Measurements from ENCODE around the gene EFCAB9.
A peak's percentile ranks its signal among the peaks of the same experiment; 100 is the strongest.

The EFCAB9 gene

GRCh38 chr5:172178991-172179989 lies 14.7 kb upstream of the EFCAB9 start:
- Histone ChIP-seq H4K8ac (ENCODE audit: low read depth, low read length) (no peak overlapping the region), H3K56ac (ENCODE audit: low read length) (peak overlapping the region; percentile 73), H3K27me3 (ENCODE audit: insufficient read depth, low read length, poor library complexity) (no peaks in the 10 kb centered on the region), H4K5ac (ENCODE audit: low read length) (no peak overlapping the region), H3K79me1 (ENCODE audit: low read length) (peaks cover 11% of the 10 kb centered on the region), H3K23ac (ENCODE audit: low read length) (no peak overlapping the region), H3K4me2 (ENCODE audit: low read length) (no peak overlapping the region), H3K9ac (ENCODE audit: low read length) (peak overlapping the region; percentile 49), H3K4ac (ENCODE audit: low read depth, low read length) (no peak overlapping the region), H3K18ac (ENCODE audit: low read length) (peak overlapping the region; percentile 16), H3K4me1 (ENCODE audit: control insufficient read depth, low read depth, low read length) (peaks cover 15% of the 10 kb centered on the region), H2BK120ac (ENCODE audit: low read depth, low read length) (no peak overlapping the region), H3K27ac (ENCODE audit: low read depth, low read length) (peak overlapping the region; percentile 80), H3K4me3 (ENCODE audit: low read length) (no peak overlapping the region), H3K36me3 (ENCODE audit: control insufficient read depth, insufficient read depth, low read length) (no peaks in the 10 kb centered on the region), H2BK15ac (replicated peaks; ENCODE audit: low read depth) (no peak overlapping the region), H2AK5ac (ENCODE audit: low read length) (peak overlapping the region; percentile 74), H3K79me2 (ENCODE audit: control insufficient read depth, insufficient read depth, low read length) (no peaks in the 10 kb centered on the region), H2BK5ac (ENCODE audit: low read length) (peak overlapping the region; percentile 27)
- WGBS (ENCODE audit: extremely low coverage, insufficient coverage, low lambda C conversion rate), result no CpG with 5 or more reads among the region's 18 CpGs
- peak; percentile 80 for DNase-seq

GRCh38 chr5:172180936-172181335 lies 13.0 kb upstream of the EFCAB9 start:
- Histone ChIP-seq H3K4me2 (ENCODE audit: low read length) (no peak overlapping the region), H3K18ac (ENCODE audit: low read length) (no peak overlapping the region), H3K27ac (ENCODE audit: low read depth, low read length) (no peak overlapping the region), H3K4me3 (ENCODE audit: low read length) (no peak overlapping the region), H3K23ac (ENCODE audit: low read length) (peak overlapping the region; percentile 66), H2BK5ac (ENCODE audit: low read length) (no peak overlapping the region), H4K8ac (ENCODE audit: low read depth, low read length) (no peak overlapping the region), H2AK5ac (ENCODE audit: low read length) (peak overlapping the region; percentile 74), H3K79me2 (ENCODE audit: control insufficient read depth, insufficient read depth, low read length) (peaks cover 4% of the 10 kb centered on the region), H4K5ac (ENCODE audit: low read length) (no peak overlapping the region), H3K4me1 (ENCODE audit: control insufficient read depth, low read depth, low read length) (peaks cover 13% of the 10 kb centered on the region), H3K4ac (ENCODE audit: low read depth, low read length) (no peak overlapping the region), H3K27me3 (ENCODE audit: insufficient read depth, low read length, poor library complexity) (no peaks in the 10 kb centered on the region), H2BK120ac (ENCODE audit: low read depth, low read length) (no peak overlapping the region), H2BK15ac (replicated peaks; ENCODE audit: low read depth) (no peak overlapping the region), H3K56ac (ENCODE audit: low read length) (no peak overlapping the region), H3K79me1 (ENCODE audit: low read length) (peaks cover 11% of the 10 kb centered on the region), H3K9ac (ENCODE audit: low read length) (no peak overlapping the region), H3K36me3 (ENCODE audit: control insufficient read depth, insufficient read depth, low read length) (no peaks in the 10 kb centered on the region)
- WGBS (ENCODE audit: extremely low coverage, insufficient coverage, low lambda C conversion rate), result no CpG with 5 or more reads among the region's 9 CpGs
- DNase-seq, result no peak

DNA sequence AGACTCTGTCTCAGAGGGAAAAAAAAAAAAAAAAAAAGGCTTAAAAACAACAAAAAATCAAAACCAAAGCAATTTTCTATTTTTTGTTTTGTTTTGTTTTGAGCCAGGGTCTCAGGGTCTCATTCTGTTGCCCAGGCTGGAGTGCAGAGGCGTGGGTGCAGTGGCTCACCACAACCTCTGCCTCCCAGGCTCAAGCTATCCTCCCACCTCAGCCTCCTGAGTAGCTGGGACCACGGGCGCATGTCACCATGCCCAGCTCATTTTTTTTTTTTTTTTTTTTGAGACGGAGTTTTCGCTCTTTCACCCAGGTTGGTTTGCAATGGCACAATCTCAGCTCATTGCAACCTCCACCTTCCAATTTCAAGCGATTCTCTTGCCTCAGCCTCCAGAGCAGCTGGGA lies 11.7 kb upstream of the EFCAB9 start:
- Histone ChIP-seq H3K27ac (ENCODE audit: low read depth, low read length) (no peak overlapping the region), H3K23ac (ENCODE audit: low read length) (no peak overlapping the region), H4K8ac (ENCODE audit: low read depth, low read length) (no peak overlapping the region), H3K36me3 (ENCODE audit: control insufficient read depth, insufficient read depth, low read length) (no peaks in the 10 kb centered on the region), H3K9ac (ENCODE audit: low read length) (no peak overlapping the region), H3K79me2 (ENCODE audit: control insufficient read depth, insufficient read depth, low read length) (peaks cover 4% of the 10 kb centered on the region), H3K56ac (ENCODE audit: low read length) (no peak overlapping the region), H2BK15ac (replicated peaks; ENCODE audit: low read depth) (no peak overlapping the region), H4K5ac (ENCODE audit: low read length) (no peak overlapping the region), H3K4me3 (ENCODE audit: low read length) (no peak overlapping the region), H3K79me1 (ENCODE audit: low read length) (peaks cover 13% of the 10 kb centered on the region), H2BK5ac (ENCODE audit: low read length) (no peak overlapping the region), H2AK5ac (ENCODE audit: low read length) (no peak overlapping the region), H3K4me1 (ENCODE audit: control insufficient read depth, low read depth, low read length) (peaks cover 15% of the 10 kb centered on the region), H2BK120ac (ENCODE audit: low read depth, low read length) (no peak overlapping the region), H3K27me3 (ENCODE audit: insufficient read depth, low read length, poor library complexity) (no peaks in the 10 kb centered on the region), H3K18ac (ENCODE audit: low read length) (no peak overlapping the region), H3K4ac (ENCODE audit: low read depth, low read length) (no peak overlapping the region), H3K4me2 (ENCODE audit: low read length) (no peak overlapping the region)
- no peak for DNase-seq
- no CpG with 5 or more reads among the region's 6 CpGs for WGBS (ENCODE audit: extremely low coverage, insufficient coverage, low lambda C conversion rate)

DNA sequence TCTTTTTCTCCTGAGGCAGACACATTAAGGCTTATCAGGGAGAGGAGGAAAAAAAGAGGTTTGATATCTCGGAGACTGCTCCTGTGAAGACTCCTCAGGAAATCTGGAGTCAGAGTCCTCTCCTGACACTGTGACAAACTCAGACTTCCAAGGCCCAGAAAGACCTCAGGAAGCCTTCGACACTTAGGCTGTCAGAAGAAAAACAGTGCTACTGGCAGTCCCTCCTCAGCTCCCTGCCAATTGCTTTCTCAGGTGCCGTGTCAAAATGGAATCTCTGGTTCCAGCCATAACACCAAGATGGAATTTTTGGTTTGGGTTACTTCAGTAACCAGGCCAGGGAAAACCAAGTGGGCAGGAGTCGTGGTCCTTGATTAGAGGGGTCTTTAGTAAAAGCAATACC lies 10.1 kb upstream of the EFCAB9 start:
- Histone ChIP-seq H3K79me2 (ENCODE audit: control insufficient read depth, insufficient read depth, low read length) (peaks cover 4% of the 10 kb centered on the region), H3K4me2 (ENCODE audit: low read length) (no peak overlapping the region), H2BK15ac (replicated peaks; ENCODE audit: low read depth) (no peak overlapping the region), H3K56ac (ENCODE audit: low read length) (no peak overlapping the region), H3K4ac (ENCODE audit: low read depth, low read length) (no peak overlapping the region), H3K18ac (ENCODE audit: low read length) (no peak overlapping the region), H2AK5ac (ENCODE audit: low read length) (no peak overlapping the region), H3K9ac (ENCODE audit: low read length) (no peak overlapping the region), H4K8ac (ENCODE audit: low read depth, low read length) (no peak overlapping the region), H3K23ac (ENCODE audit: low read length) (no peak overlapping the region), H3K27me3 (ENCODE audit: insufficient read depth, low read length, poor library complexity) (no peaks in the 10 kb centered on the region), H3K27ac (ENCODE audit: low read depth, low read length) (no peak overlapping the region), H4K5ac (ENCODE audit: low read length) (no peak overlapping the region), H3K4me3 (ENCODE audit: low read length) (no peak overlapping the region), H3K4me1 (ENCODE audit: control insufficient read depth, low read depth, low read length) (peaks cover 9% of the 10 kb centered on the region), H3K79me1 (ENCODE audit: low read length) (peaks cover 10% of the 10 kb centered on the region), H2BK5ac (ENCODE audit: low read length) (no peak overlapping the region), H3K36me3 (ENCODE audit: control insufficient read depth, insufficient read depth, low read length) (no peaks in the 10 kb centered on the region), H2BK120ac (ENCODE audit: low read depth, low read length) (no peak overlapping the region)
- WGBS (ENCODE audit: extremely low coverage, insufficient coverage, low lambda C conversion rate), result no CpG with 5 or more reads among the region's 4 CpGs
- DNase-seq, result peak; percentile 35

- Histone ChIP-seq H2BK15ac (replicated peaks; ENCODE audit: low read depth) (no peak overlapping the region), H2AK5ac (ENCODE audit: low read length) (no peak overlapping the region), H3K18ac (ENCODE audit: low read length) (no peak overlapping the region), H3K56ac (ENCODE audit: low read length) (no peak overlapping the region), H3K4me2 (ENCODE audit: low read length) (no peak overlapping the region), H2BK120ac (ENCODE audit: low read depth, low read length) (no peak overlapping the region), H3K4ac (ENCODE audit: low read depth, low read length) (no peak overlapping the region), H3K79me2 (ENCODE audit: control insufficient read depth, insufficient read depth, low read length) (peaks cover 4% of the 10 kb centered on the region), H3K4me3 (ENCODE audit: low read length) (no peak overlapping the region), H3K4me1 (ENCODE audit: control insufficient read depth, low read depth, low read length) (peaks cover 2% of the 10 kb centered on the region), H3K23ac (ENCODE audit: low read length) (no peak overlapping the region), H2BK5ac (ENCODE audit: low read length) (no peak overlapping the region), H3K27ac (ENCODE audit: low read depth, low read length) (no peak overlapping the region), H3K79me1 (ENCODE audit: low read length) (peaks cover 10% of the 10 kb centered on the region), H3K27me3 (ENCODE audit: insufficient read depth, low read length, poor library complexity) (no peaks in the 10 kb centered on the region), H3K9ac (ENCODE audit: low read length) (no peak overlapping the region), H3K36me3 (ENCODE audit: control insufficient read depth, insufficient read depth, low read length) (no peaks in the 10 kb centered on the region), H4K5ac (ENCODE audit: low read length) (no peak overlapping the region), H4K8ac (ENCODE audit: low read depth, low read length) (no peak overlapping the region)
- DNase-seq, result no peak
- WGBS (ENCODE audit: extremely low coverage, insufficient coverage, low lambda C conversion rate), result no CpG with 5 or more reads among the region's 10 CpGs
Measured at GRCh38 chr5:172185096-172185461, 8.9 kb upstream of the EFCAB9 start.

Measured in mesendoderm (in vitro differentiated cells).